HL-60 (cell line): Measurements from ENCODE around the gene MYH11.

Experiments
- POLR2AphosphoS5 ChIP-seq: IDR thresholded peaks from 2 replicates; pipeline ENCODE4 v1.6.1; 2012; ENCODE audit warnings: low read depth
- TF ChIP-seq, protein P1 (sequence below): IDR thresholded peaks from one replicate; pipeline ENCODE4 v1.5.1; 2011; ENCODE audit warnings: low read length, control low read depth, inconsistent platforms; ENCODE audit not compliant: insufficient read depth

- TF ChIP-seq, protein P1, sequence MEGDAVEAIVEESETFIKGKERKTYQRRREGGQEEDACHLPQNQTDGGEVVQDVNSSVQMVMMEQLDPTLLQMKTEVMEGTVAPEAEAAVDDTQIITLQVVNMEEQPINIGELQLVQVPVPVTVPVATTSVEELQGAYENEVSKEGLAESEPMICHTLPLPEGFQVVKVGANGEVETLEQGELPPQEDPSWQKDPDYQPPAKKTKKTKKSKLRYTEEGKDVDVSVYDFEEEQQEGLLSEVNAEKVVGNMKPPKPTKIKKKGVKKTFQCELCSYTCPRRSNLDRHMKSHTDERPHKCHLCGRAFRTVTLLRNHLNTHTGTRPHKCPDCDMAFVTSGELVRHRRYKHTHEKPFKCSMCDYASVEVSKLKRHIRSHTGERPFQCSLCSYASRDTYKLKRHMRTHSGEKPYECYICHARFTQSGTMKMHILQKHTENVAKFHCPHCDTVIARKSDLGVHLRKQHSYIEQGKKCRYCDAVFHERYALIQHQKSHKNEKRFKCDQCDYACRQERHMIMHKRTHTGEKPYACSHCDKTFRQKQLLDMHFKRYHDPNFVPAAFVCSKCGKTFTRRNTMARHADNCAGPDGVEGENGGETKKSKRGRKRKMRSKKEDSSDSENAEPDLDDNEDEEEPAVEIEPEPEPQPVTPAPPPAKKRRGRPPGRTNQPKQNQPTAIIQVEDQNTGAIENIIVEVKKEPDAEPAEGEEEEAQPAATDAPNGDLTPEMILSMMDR: no peak
- TF ChIP-seq POLR2AphosphoS5: no peak
Measured at GRCh38 chr16:15764112-15764511, 92.7 kb downstream of the MYH11 start.
